CD4-positive, alpha-beta memory T cell (primary cell): ENCODE results near the gene LGSN. TPM values are rescaled to one million over a fixed set of nuclear protein-coding genes. Genes with fewer than 3 reads are reported as not detected.
"Not testable (repeated sequence)": the region's sequence is repeated elsewhere in the genome, so short reads cannot be mapped to it uniquely, and the experiment has no call there.

Experiments
- CTCF ChIA-PET: fragments of 350-600 bp; sonication (Branson Sonifier 250); formaldehyde crosslinking; loops from one replicate; lab custom pipeline; 2021; ENCODE audit warnings: inconsistent platforms; ENCODE audit not compliant: partially characterized antibody; lab: Charles Lee
- POLR2A ChIA-PET: fragments of 350-600 bp; sonication (Branson Sonifier 250); formaldehyde crosslinking; loops from one replicate; lab custom pipeline; 2021; ENCODE audit not compliant: partially characterized antibody; lab: Charles Lee
- DNase-seq, 5 donors: peaks; one replicate each; pipeline versions ENCODE4 v3.0.0 to v3.0.0-alpha.2; 2020 to 2022; ENCODE audit warnings: mixed read lengths in 1 of 5
- H3K27ac ChIP-seq: one replicate; pipeline ENCODE4 v1.7.0; 2013; ENCODE audit warnings: low read depth, low read length
- H3K27me3 ChIP-seq: 2 replicates; pipeline ENCODE4 v1.7.0; 2013; ENCODE audit warnings: mild to moderate bottlenecking, low read length, moderate library complexity; ENCODE audit not compliant: insufficient read depth
- H3K36me3 ChIP-seq: 2 replicates; pipeline ENCODE4 v1.7.0; 2013; ENCODE audit warnings: mild to moderate bottlenecking, low read length, moderate library complexity; ENCODE audit not compliant: insufficient read depth
- H3K4me1 ChIP-seq: 2 replicates; pipeline ENCODE4 v1.7.0; 2013; ENCODE audit warnings: mild to moderate bottlenecking, low read length, moderate library complexity; ENCODE audit not compliant: insufficient read depth
- H3K4me3 ChIP-seq, 2 donors: one replicate each; pipeline ENCODE4 v1.7.0; 2013; ENCODE audit warnings: low read length in 2 of 2, mild to moderate bottlenecking in 1 of 2
- H3K9me3 ChIP-seq, 2 donors: one replicate each; pipeline ENCODE4 v1.7.0; 2013; ENCODE audit warnings: low read length in 2 of 2, control low read depth in 1 of 2; ENCODE audit not compliant: control insufficient read depth in 1 of 2
- H3K27ac Mint-ChIP-seq, 7 donors: one replicate each; pipeline ENCODE4 v1.8.0; 2020 to 2021; ENCODE audit warnings: mixed read lengths in 7 of 7, mild to moderate bottlenecking in 6 of 7, inconsistent platforms in 3 of 7, moderate library complexity in 3 of 7
- H3K27me3 Mint-ChIP-seq, 2 donors: one replicate each; pipeline ENCODE4 v1.8.0; 2020 to 2021; ENCODE audit warnings: mixed read lengths in 2 of 2
- H3K36me3 Mint-ChIP-seq, 2 donors: one replicate each; pipeline ENCODE4 v1.8.0; 2020 to 2021; ENCODE audit warnings: mixed read lengths in 2 of 2, inconsistent platforms in 1 of 2, mild to moderate bottlenecking in 1 of 2
- H3K4me1 Mint-ChIP-seq, 4 donors: one replicate each; pipeline ENCODE4 v1.8.0; 2020 to 2021; ENCODE audit warnings: mixed read lengths in 4 of 4, mild to moderate bottlenecking in 1 of 4
- H3K4me3 Mint-ChIP-seq, 8 donors: one replicate each; pipeline ENCODE4 v1.8.0; 2020 to 2021; ENCODE audit warnings: mixed read lengths in 8 of 8, mild to moderate bottlenecking in 7 of 8, moderate library complexity in 6 of 8, inconsistent platforms in 3 of 8
- H3K9me3 Mint-ChIP-seq, 8 donors: one replicate each; pipeline ENCODE4 v1.8.0; 2020 to 2021; ENCODE audit warnings: mixed read lengths in 8 of 8, mild to moderate bottlenecking in 5 of 8, inconsistent platforms in 3 of 8, moderate library complexity in 1 of 8
- intact Hi-C: fragments of 100-400 bp; cut with micrococcal nuclease; formaldehyde crosslinking; loops from one replicate; pipeline ENCODE4 v1.15.1; 2023
- polyA plus RNA-seq, 2 donors: library from polyadenylated mRNA; unstranded; fragments of 300-500 nt; fragmentation: Illumina TruSeq; gene quantifications; one replicate each; pipeline ENCODE4 v1.2.3, GENCODE V29; 2021
- total RNA-seq, 2 experiments: library from RNA; stranded (reverse); gene quantifications; one replicate each; pipeline ENCODE4 v1.2.3, GENCODE V29; 2021

Gene LGSN
- total and polyA plus RNA-seq, 4 experiments from 2014 or later, result 0.15 TPM; not detected in 3

DNA sequence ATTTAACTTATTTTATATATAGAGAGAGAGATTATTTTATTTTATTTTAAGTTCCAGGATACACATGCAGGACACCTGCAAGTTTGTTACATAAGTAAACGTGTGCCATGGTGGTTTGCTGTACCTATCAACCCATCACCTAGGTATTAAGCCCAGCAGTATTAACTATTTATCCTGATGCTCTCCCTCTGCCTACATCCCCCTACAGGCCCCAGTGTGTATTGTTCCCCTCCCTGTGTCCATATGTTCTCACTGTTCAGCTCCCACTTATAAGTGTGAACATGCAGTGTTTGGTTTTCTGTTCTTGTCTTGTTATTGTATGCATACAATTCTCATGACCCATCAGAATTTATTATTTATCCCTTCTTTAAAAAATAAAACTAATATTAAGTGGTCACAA, 73.9 kb downstream of the LGSN start:
- Histone ChIP-seq H3K27me3 (no peaks in the 10 kb centered on the region), H3K9me3 (no peaks in the 10 kb centered on the region), H3K4me1 (no peaks in the 10 kb centered on the region), H3K36me3 (no peaks in the 10 kb centered on the region), H3K4me3 (no peak overlapping the region), H3K27ac (no peak overlapping the region)
- no peak for DNase-seq
- intact Hi-C loops, result no loop called here
- ChIA-PET CTCF (no interaction called here), POLR2A (no interaction called here)
- Mint-ChIP-seq H3K4me1 (no peaks in the 10 kb centered on the region), H3K27ac (no peak overlapping the region), H3K4me3 (no peak overlapping the region), H3K27me3 (no peaks in the 10 kb centered on the region), H3K36me3 (no peaks in the 10 kb centered on the region), H3K9me3 (no peaks in the 10 kb centered on the region)

DNA sequence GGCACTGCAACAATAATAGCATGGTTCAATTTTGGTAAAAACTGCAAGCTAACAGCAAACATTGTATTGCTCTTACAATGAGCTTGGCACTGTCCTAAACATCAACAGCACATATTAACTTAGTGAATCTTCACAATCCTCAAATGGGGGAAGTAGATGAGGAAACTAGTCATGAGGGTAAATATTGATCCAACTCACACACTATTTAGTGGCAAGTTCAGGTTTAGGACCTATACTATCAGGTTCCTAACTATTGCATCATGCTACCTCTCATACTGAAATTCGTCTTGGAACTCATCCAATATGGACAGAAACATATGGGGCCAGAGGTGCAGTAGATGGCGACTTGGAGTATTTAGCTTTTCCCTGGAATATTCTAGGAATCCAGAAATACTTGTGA, 74.4 kb downstream of the LGSN start:
- H3K9me3 Mint-ChIP-seq, result no peaks in the 10 kb centered on the region
- no peaks in the 10 kb centered on the region for H3K4me1 ChIP-seq
- no peaks in the 10 kb centered on the region for H3K4me1 Mint-ChIP-seq
- DNase-seq, result no peak
- intact Hi-C loops, result no loop called here
- ChIA-PET CTCF (no interaction called here), POLR2A (no interaction called here)
- no peaks in the 10 kb centered on the region for H3K27me3 Mint-ChIP-seq
- no peaks in the 10 kb centered on the region for H3K36me3 Mint-ChIP-seq
- no peak overlapping the region for H3K4me3 ChIP-seq
- no peak overlapping the region for H3K4me3 Mint-ChIP-seq
- H3K9me3 ChIP-seq, result no peaks in the 10 kb centered on the region
- H3K36me3 ChIP-seq, result no peaks in the 10 kb centered on the region
- H3K27ac ChIP-seq, result no peak overlapping the region
- no peak overlapping the region for H3K27ac Mint-ChIP-seq
- H3K27me3 ChIP-seq, result no peaks in the 10 kb centered on the region

DNA sequence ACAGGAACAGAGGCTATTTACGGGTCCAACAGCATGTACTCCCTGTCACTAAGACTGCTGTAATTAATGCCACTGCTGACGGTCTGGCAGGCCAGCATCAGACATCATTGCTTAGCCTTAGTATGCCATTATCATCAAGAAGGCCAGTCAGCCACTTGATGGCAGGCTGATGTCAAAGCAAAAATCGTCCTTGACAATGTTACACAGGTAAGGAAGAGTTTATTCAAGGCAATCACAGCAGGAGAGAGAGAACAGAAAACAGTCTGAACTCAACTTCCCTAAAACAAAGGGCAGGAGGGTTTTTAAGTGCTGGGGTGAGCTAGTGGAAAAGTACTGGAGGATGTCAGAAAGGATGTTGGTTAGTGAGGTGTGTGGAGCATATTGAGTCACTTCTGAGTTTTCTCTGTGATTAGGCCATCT, 83.4 kb downstream of the LGSN start:
- intact Hi-C loops, result no loop called here
- ChIA-PET POLR2A (no interaction called here), CTCF (no interaction called here)
- Mint-ChIP-seq H3K9me3 (peaks cover 0 to 10% (median 8%) of the 10 kb centered on the region in 8 donors), H3K36me3 (no peaks in the 10 kb centered on the region), H3K4me3 (no peak overlapping the region), H3K27ac (no peak overlapping the region), H3K27me3 (peaks cover 0 to 3% of the 10 kb centered on the region in 2 donors), H3K4me1 (peaks cover 0 to 1% (median 0%) of the 10 kb centered on the region in 4 donors)
- no peaks in the 10 kb centered on the region for H3K9me3 ChIP-seq
- H3K27me3 ChIP-seq, result no peaks in the 10 kb centered on the region
- DNase-seq, result no peak
- H3K4me1 ChIP-seq, result no peaks in the 10 kb centered on the region
- no peak overlapping the region for H3K27ac ChIP-seq
- no peak overlapping the region for H3K4me3 ChIP-seq
- no peaks in the 10 kb centered on the region for H3K36me3 ChIP-seq

DNA sequence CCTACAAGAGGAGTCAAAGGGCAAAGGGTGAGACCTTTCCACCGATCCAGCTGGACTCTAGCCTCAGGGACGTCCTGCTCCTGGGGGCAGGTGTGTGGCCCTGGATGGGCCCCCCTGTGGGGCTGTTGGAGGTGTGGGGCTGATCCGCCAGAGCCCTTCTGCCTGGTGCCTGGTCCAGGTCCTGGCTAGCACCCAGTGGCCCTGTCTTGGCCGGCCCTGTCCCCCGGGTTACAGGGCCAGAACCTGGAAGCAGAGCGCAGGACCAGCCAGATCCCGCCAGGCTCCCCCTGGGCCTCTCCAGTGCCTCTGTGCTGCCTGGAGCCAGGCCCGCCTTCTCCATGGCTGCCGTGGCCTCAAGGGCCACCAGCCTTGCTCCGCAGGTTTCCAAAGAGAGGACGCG, 89.3 kb downstream of the LGSN start:
- CTCF ChIA-PET, H3K4me1 ChIP-seq, H3K27ac ChIP-seq, H3K27ac Mint-ChIP-seq, H3K9me3 ChIP-seq, POLR2A ChIA-PET, H3K27me3 ChIP-seq, H3K4me3 Mint-ChIP-seq, H3K4me1 Mint-ChIP-seq, H3K27me3 Mint-ChIP-seq, H3K36me3 ChIP-seq, intact Hi-C loops, H3K36me3 Mint-ChIP-seq, DNase-seq, H3K4me3 ChIP-seq: not testable (repeated sequence)
- peaks cover 0 to 13% (median 6%) of the 10 kb centered on the region in 8 donors for H3K9me3 Mint-ChIP-seq

DNA sequence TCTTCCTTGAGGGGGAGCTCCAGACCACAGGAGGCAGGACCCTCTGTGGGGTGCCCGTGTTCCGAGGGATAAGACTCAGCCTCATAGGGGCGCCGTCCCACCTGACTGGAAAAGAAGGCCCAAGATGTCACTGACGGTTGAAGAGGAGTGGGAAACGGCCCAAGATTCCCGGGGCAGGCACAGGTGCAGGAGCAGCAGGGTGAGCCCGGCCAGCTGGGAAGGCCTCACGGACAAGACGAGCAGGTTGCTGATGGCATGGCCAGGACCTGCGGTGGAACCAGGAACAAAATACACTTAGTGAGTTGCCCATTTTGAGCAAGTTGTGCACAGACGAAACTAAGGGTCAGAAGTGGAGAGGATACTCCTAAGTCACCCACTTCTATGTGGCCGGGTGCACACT, 89.8 kb downstream of the LGSN start:
- H3K27ac Mint-ChIP-seq, H3K27me3 Mint-ChIP-seq, CTCF ChIA-PET, H3K4me3 ChIP-seq, H3K9me3 ChIP-seq, intact Hi-C loops, POLR2A ChIA-PET, H3K4me1 ChIP-seq, H3K27me3 ChIP-seq, H3K36me3 ChIP-seq, H3K27ac ChIP-seq, H3K4me1 Mint-ChIP-seq, DNase-seq, H3K36me3 Mint-ChIP-seq: not testable (repeated sequence)
- H3K9me3 Mint-ChIP-seq, result peaks cover 0 to 11% (median 6%) of the 10 kb centered on the region in 8 donors
- peak overlapping the region in 1 of 8 donors; percentile 48 for H3K4me3 Mint-ChIP-seq

DNA sequence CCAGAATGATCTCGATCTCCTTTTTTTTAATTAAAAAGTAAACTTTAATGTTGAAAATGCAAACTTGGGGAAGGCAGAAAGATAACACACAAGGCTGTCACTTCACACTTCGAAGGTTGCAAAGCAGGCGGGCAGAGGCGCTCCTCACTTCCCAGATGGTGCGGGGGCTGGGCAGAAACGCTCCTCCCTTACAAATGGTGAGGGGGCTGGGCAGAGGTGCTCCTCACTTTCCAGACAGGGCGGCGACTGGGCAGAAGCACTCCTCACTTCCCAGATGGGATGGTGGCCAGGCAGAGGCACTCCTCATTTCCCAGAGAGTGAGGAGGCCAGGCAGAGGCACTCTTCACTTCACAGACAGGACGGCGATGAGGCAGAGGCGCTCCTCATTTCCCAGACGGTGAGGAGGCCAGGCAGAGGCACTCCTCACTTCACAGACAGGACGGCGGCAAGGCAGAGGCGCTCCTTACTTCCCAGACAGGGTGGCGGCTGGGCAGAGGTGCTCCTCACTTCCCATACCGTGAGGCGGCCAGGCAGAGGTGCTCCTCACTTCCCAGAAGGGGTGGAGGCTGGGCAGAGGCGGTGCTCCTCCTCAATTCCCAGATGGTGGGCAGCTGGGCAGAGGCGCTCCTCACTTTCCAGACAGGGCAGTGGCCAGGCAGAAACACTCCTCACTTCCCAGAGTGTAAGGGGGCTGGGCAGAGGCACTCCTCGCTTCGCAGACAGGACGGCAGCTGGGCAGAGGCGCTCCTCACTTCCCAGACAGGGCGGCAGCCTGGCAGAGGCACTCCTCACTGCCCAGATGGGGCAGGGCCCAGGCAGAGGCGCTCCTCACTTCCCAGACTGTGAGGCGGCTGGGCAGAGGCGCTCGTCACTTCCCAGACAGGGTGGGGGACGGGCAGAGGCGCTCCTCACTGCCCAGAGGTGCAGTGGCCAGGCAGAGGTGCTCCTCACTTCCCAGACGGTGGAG, 91.6 kb downstream of the LGSN start:
- H3K36me3 ChIP-seq, POLR2A ChIA-PET, H3K36me3 Mint-ChIP-seq, H3K4me1 ChIP-seq, CTCF ChIA-PET, H3K27me3 Mint-ChIP-seq, H3K4me1 Mint-ChIP-seq, intact Hi-C loops, DNase-seq, H3K27me3 ChIP-seq, H3K9me3 ChIP-seq, H3K4me3 Mint-ChIP-seq, H3K27ac ChIP-seq, H3K4me3 ChIP-seq: not testable (repeated sequence)
- peaks cover 0 to 13% (median 3%) of the 10 kb centered on the region in 8 donors for H3K9me3 Mint-ChIP-seq
- peak overlapping the region in 1 of 7 donors; percentile 53 for H3K27ac Mint-ChIP-seq

DNA sequence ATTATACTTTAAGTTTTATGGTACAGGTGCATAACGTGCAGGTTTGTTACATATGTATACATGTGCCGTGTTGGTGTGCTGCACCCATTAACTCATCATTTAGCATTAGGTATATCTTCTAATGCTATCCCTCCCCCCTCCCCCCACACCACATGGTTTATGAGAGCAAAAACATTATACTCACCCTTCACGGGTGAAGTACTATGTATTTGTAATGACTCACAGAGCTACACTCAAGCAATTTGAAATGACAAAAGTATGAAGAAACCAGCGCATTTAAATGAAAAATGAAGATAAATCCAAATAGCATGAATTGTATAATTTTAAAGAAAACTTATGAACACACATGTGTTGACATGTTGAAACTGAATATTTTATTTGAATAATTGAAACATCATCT, 93.8 kb downstream of the LGSN start:
- H3K27me3 Mint-ChIP-seq, DNase-seq, H3K4me3 ChIP-seq, H3K27me3 ChIP-seq, H3K36me3 Mint-ChIP-seq, H3K27ac Mint-ChIP-seq, H3K36me3 ChIP-seq, CTCF ChIA-PET, H3K4me3 Mint-ChIP-seq, H3K9me3 ChIP-seq, intact Hi-C loops, H3K27ac ChIP-seq, H3K4me1 Mint-ChIP-seq, POLR2A ChIA-PET, H3K4me1 ChIP-seq: not testable (repeated sequence)
- peaks cover 0 to 12% (median 0%) of the 10 kb centered on the region in 8 donors for H3K9me3 Mint-ChIP-seq
